HepG2 (cell line): Measurements from ENCODE around the gene RHOT2. TPM values are rescaled to one million over a fixed set of nuclear protein-coding genes. Genes with fewer than 3 reads are reported as not detected.

Experiments used
- ATAC-seq: fragments of 200-7000 bp; cut with Tn5 transposase; 3 replicates; pipeline ENCODE4 v1.9.1; 2020; ENCODE audit warnings: mild to moderate bottlenecking, moderate library complexity
- BruUV-seq: library from RNA; stranded (reverse); fragments of 400-500 nt; replicated peaks from 2 replicates; lab custom pipeline; 2021; lab: Mats Ljungman, UMichigan
- CTCF ChIA-PET: fragments of 300-600 bp; formaldehyde crosslinking; extraction: SDS; loops from one replicate; lab custom pipeline; 2021; ENCODE audit warnings: low total read pairs, inconsistent platforms, low intra/inter-chr PET ratio; lab: Yijun Ruan, JAX
- POLR2A ChIA-PET: fragments of 350-600 bp; sonication (Branson Sonifier 250); formaldehyde crosslinking; loops from one replicate; lab custom pipeline; 2020; ENCODE audit warnings: antibody characterized with exemption, inconsistent platforms; lab: Yijun Ruan, JAX
- DNase-seq: peaks from one replicate; pipeline ENCODE4 v3.0.0-alpha.2; 2015; ENCODE audit warnings: low spot score
- FAIRE-seq: peaks from 3 replicates; lab custom pipeline; 2011; peaks lifted over from hg19 to GRCh38; lab: Jason Lieb, UNC
- H2AFZ ChIP-seq: one replicate; pipeline ENCODE4 v1.6.1; 2011; ENCODE audit warnings: low read length, inconsistent platforms
- H3K27ac ChIP-seq: fragments of 300-600 bp; 3 replicates; pipeline ENCODE4 v1.8.0; 2011; ENCODE audit warnings: mixed run types, mild to moderate bottlenecking, mixed read lengths, low read length, inconsistent platforms; ENCODE audit not compliant: insufficient read depth; ENCODE audit errors: extremely low read length
- H3K27me3 ChIP-seq, 2 experiments: fragments of 200-600 bp in 1 of 2; 2 replicates in 1 of 2; 3 replicates in 1 of 2; pipeline versions ENCODE4 v1.6.0 to v1.8.0; 2011; ENCODE audit warnings: low read length in 2 of 2, mild to moderate bottlenecking in 2 of 2, moderate library complexity in 2 of 2, inconsistent platforms in 1 of 2; ENCODE audit not compliant: insufficient read depth in 2 of 2, control insufficient read depth in 1 of 2
- H3K36me3 ChIP-seq, 2 experiments: fragments of 200-600 bp in 1 of 2; replicated peaks in 1 of 2; 2 replicates in 1 of 2; 3 replicates in 1 of 2; pipeline versions ENCODE4 v1.5.1 to v1.8.0; 2011; ENCODE audit warnings: low read length in 2 of 2, inconsistent platforms in 1 of 2; ENCODE audit not compliant: insufficient read depth in 2 of 2, control insufficient read depth in 1 of 2
- H3K4me1 ChIP-seq: 2 replicates; pipeline ENCODE4 v1.5.1; 2012; ENCODE audit warnings: low read length, inconsistent platforms; ENCODE audit not compliant: insufficient read depth
- H3K4me2 ChIP-seq: 2 replicates; pipeline ENCODE4 v1.6.0; 2011; ENCODE audit warnings: low read depth, low read length, inconsistent platforms
- H3K4me3 ChIP-seq, 3 experiments: fragments of 200-600 bp in 1 of 3; sonication (generic), shearing (Covaris generic) in 1 of 3; replicated peaks in 1 of 3; 2 replicates each; pipeline ENCODE4 v1.5.1; 2011 to 2016; ENCODE audit warnings: low read length in 3 of 3, inconsistent platforms in 2 of 3, low read depth in 2 of 3, mild to moderate bottlenecking in 2 of 3, control low read depth in 1 of 3, mixed read lengths in 1 of 3; ENCODE audit not compliant: insufficient read depth in 1 of 3
- H3K79me2 ChIP-seq: one replicate; pipeline ENCODE4 v1.6.1; 2011; ENCODE audit warnings: low read length, inconsistent platforms; ENCODE audit not compliant: insufficient read depth
- H3K9ac ChIP-seq: 2 replicates; pipeline ENCODE4 v1.6.0; 2011; ENCODE audit warnings: mild to moderate bottlenecking, low read depth, low read length, inconsistent platforms; ENCODE audit not compliant: insufficient read depth
- H3K9me3 ChIP-seq: 2 replicates; pipeline ENCODE4 v1.5.1; 2012; ENCODE audit warnings: mild to moderate bottlenecking, low read length
- H4K20me1 ChIP-seq: 2 replicates; pipeline ENCODE4 v1.6.0; 2011; ENCODE audit warnings: inconsistent platforms, mild to moderate bottlenecking, low read length, moderate library complexity; ENCODE audit not compliant: insufficient read depth
- CREB1 ChIP-seq, 2 experiments: fragments of 450-650 bp in 1 of 2; IDR thresholded peaks; 2 replicates each; pipeline ENCODE4 v1.6.1; 2016 to 2017; ENCODE audit warnings: control low read depth in 1 of 2, mild to moderate bottlenecking in 1 of 2, missing compliant biosample characterization in 1 of 2, missing genetic modification characterization in 1 of 2
- TGIF2 ChIP-seq: IDR thresholded peaks from 2 replicates; pipeline ENCODE4 v1.6.1; 2016; ENCODE audit warnings: control low read depth, missing compliant biosample characterization
- YEATS2 ChIP-seq: sonication (generic); formaldehyde crosslinking; IDR thresholded peaks from 2 replicates; pipeline ENCODE4 v1.4.0; 2020; ENCODE audit warnings: missing genetic modification reagents, borderline replicate concordance
- ZKSCAN1 ChIP-seq: fragments of 150-350 bp; IDR thresholded peaks from 2 replicates; pipeline ENCODE4 v1.6.1; 2014; ENCODE audit warnings: low read length
- ZNF207 ChIP-seq: fragments of 450-650 bp; IDR thresholded peaks from 2 replicates; pipeline ENCODE4 v1.6.1; 2016; ENCODE audit warnings: antibody characterized with exemption, borderline replicate concordance
- ZSCAN29 ChIP-seq: sonication (generic); formaldehyde crosslinking; conservative IDR thresholded peaks from 2 replicates; pipeline ENCODE4 v1.4.0; 2020; ENCODE audit warnings: mild to moderate bottlenecking, missing genetic modification reagents
- WGBS: methylation state at CpG from one replicate; pipeline ENCODE4 v1.1.6; 2017; ENCODE audit warnings: low lambda C conversion rate; 5-methylcytosine and 5-hydroxymethylcytosine counted together
- in situ Hi-C: cut with HindIII; loops from 2 replicates; pipeline ENCODE4 v1.10.0; 2017; ENCODE audit warnings: low pct_unique_long_range_greater_than_20kb; ENCODE audit not compliant: extremely low pct_ligation_motif_present
- intact Hi-C: fragments of 100-400 bp; cut with micrococcal nuclease; formaldehyde crosslinking; loops from one replicate; pipeline ENCODE4 v1.10.0; 2022; ENCODE audit not compliant: unreplicated experiment
- polyA plus RNA-seq, 8 experiments: library from polyadenylated mRNA; depleted of rRNA in 3 of 8; stranded (reverse) in 7 of 8; unstranded in 1 of 8; fragments of >200 nt; fragmentation: Illumina TruSeq in 4 of 8; extraction: Trizol in 4 of 8; gene quantifications; 2 replicates each; pipeline versions ENCODE4 v1.2.1 to v1.2.3, GENCODE V29; 2011 to 2016; ENCODE audit warnings: low read depth in 4 of 8, missing spikeins in 1 of 8, mixed read lengths in 1 of 8; ENCODE audit not compliant: insufficient read depth in 1 of 8
- total RNA-seq, 5 experiments: library from RNA; depleted of rRNA; stranded (reverse); fragments of >200 nt; fragmentation: Illumina TruSeq; extraction: Trizol; gene quantifications; 2 replicates each; pipeline ENCODE4 v1.2.3, GENCODE V29; 2016; ENCODE audit warnings: low read depth in 1 of 5
- TF ChIP-seq, protein P1 (sequence below): sonication (generic); formaldehyde crosslinking; IDR thresholded peaks from 2 replicates; pipeline ENCODE4 v1.8.0; 2022; ENCODE audit warnings: missing genetic modification reagents, mild to moderate bottlenecking, moderate library complexity, borderline replicate concordance

The RHOT2 gene
- total and polyA plus RNA-seq, 2 of the 13 experiments (the other 11 are each of a cell fraction or from before 2014, with no cell fraction given): 63.6 to 76.9 TPM

DNA sequence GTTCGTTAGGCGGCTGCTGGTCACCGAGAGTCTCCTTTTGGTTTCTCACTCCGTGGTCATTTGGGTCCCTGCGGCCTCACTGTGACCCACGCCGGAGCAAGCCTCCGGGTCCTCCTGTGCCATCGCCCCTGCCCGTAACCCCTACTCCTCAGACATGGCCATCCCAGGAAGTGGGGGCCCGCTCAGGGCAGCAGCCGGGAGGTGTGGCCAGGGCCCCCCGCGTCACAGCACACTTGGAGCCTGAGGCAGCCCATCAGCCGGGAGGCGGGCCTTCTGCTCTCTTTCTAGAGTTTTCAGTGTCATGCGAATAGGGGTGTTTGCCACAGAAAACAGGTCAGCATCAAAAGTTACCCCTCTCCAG lies 45.0 kb upstream of the RHOT2 start:
- BruUV-seq: no TSS peak
- H3K27ac ChIP-seq: no peak overlapping the region
- WGBS: 97% methylated on average over 15 of the region's 17 CpGs
- no peak for TF ChIP-seq YEATS2 (CRISPR knock-in tag)
- TF ChIP-seq, protein P1, sequence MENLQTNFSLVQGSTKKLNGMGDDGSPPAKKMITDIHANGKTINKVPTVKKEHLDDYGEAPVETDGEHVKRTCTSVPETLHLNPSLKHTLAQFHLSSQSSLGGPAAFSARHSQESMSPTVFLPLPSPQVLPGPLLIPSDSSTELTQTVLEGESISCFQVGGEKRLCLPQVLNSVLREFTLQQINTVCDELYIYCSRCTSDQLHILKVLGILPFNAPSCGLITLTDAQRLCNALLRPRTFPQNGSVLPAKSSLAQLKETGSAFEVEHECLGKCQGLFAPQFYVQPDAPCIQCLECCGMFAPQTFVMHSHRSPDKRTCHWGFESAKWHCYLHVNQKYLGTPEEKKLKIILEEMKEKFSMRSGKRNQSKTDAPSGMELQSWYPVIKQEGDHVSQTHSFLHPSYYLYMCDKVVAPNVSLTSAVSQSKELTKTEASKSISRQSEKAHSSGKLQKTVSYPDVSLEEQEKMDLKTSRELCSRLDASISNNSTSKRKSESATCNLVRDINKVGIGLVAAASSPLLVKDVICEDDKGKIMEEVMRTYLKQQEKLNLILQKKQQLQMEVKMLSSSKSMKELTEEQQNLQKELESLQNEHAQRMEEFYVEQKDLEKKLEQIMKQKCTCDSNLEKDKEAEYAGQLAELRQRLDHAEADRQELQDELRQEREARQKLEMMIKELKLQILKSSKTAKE (CRISPR knock-in tag): no peak
- TF ChIP-seq TGIF2 (CRISPR knock-in tag): no peak
- FAIRE-seq (no peak), ATAC-seq (no peak), DNase-seq (no peak)
- intact Hi-C loops (no loop called here), in situ Hi-C loops (no loop called here)
- no peak overlapping the region for H2AFZ ChIP-seq
- no peaks in the 10 kb centered on the region for H3K79me2 ChIP-seq
- no peaks in the 10 kb centered on the region for H3K4me1 ChIP-seq
- H3K4me3 ChIP-seq: no peak overlapping the region
- H3K9ac ChIP-seq: no peak overlapping the region
- no peaks in the 10 kb centered on the region for H3K9me3 ChIP-seq
- no peak overlapping the region for H3K4me2 ChIP-seq
- ChIA-PET POLR2A (no interaction called here), CTCF (no interaction called here)
- peaks cover 0 to 4% of the 10 kb centered on the region in 2 experiments; a peak in 2 of 5 replicates for H3K36me3 ChIP-seq
- no peaks in the 10 kb centered on the region for H4K20me1 ChIP-seq
- H3K27me3 ChIP-seq: no peaks in the 10 kb centered on the region

DNA sequence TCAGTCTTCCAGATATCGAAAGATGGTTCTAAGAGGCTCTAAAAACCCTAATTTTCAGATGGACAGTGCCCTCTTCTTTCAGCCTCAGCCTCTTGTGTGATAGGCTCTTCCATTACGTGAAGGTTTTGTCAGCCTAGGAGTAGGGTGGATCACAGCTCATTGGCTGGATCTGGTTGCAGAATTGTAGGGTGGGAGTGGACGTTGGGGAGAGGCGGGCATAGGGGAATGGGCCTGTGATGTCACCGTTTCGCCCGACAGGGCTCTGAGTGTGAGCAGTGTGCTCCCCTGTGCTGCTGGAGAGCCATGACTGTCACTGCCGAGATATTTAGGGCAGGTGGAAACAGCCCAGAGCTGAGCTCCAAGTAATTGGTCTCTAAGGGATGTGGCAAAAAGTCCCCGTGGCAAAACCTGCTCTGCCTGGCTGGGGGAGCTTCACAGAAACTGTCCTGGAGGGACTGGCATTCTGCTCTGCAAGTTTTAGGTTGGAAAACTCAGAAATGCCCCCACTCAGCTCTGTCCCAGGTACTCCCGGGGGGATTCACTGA lies 43.3 kb upstream of the RHOT2 start:
- Histone ChIP-seq H3K79me2 (no peaks in the 10 kb centered on the region), H3K4me2 (no peak overlapping the region), H3K4me1 (peaks cover 9% of the 10 kb centered on the region), H3K36me3 (peaks cover 4% of the 10 kb centered on the region in 2 experiments; a peak in 2 of 5 replicates)
- in situ Hi-C loops: no loop called here
- BruUV-seq: no TSS peak
- CTCF ChIA-PET: no interaction called here
- WGBS: 91% methylated on average over 10 of the region's 10 CpGs
- no peak for TF ChIP-seq ZSCAN29 (CRISPR knock-in tag)
- TF ChIP-seq CREB1 (IDR thresholded peaks at IDR 0.05): 0 out of 2 replicates have a peak, but pooled peaks have one; percentile 10
- no peak for TF ChIP-seq CREB1 (CRISPR knock-in tag; IDR thresholded peaks at IDR 0.05)
- TF ChIP-seq ZKSCAN1: no peak
- TF ChIP-seq ZNF207: no peak
- TF ChIP-seq, all 625 proteins: peak for 1
- Histone ChIP-seq H3K27me3 (no peaks in the 10 kb centered on the region), H3K9ac (no peak overlapping the region), H2AFZ (no peak overlapping the region), H3K27ac (no peak overlapping the region), H3K4me3 (no peak overlapping the region), H3K9me3 (no peaks in the 10 kb centered on the region), H4K20me1 (no peaks in the 10 kb centered on the region)
- intact Hi-C loops: no loop called here
- POLR2A ChIA-PET: interaction anchor here (0.8 kb wide), 1 partner anchor 12 kb away, joined by 3 read pairs; the partner anchor contains the start of gene METTL26
- FAIRE-seq: no peak
- DNase-seq: no peak
- ATAC-seq: no peak
